KG1 (cell line): ENCODE results near the gene TFAM.

Source experiments
- DNase-seq: peaks from one replicate; lab custom pipeline; 2025; lab: John Stamatoyannopoulos, UW

The TFAM gene

GRCh38 chr10:58384999-58385783, at the start of gene TFAM:
Gene TFAM, plus strand, starts transcription at chr10:58385410. Its CDS starts 138 bp downstream, at chr10:58385548.
- peak; percentile 85 for DNase-seq

- no peak for DNase-seq
These were observed 49.0 kb upstream of the TFAM start for GRCh38 chr10:58336242-58336641.

GRCh38 chr10:58341422-58341821, 43.8 kb upstream of the TFAM start:
- no peak for DNase-seq

GRCh38 chr10:58341947-58342346, 43.3 kb upstream of the TFAM start:
- no peak for DNase-seq

DNA sequence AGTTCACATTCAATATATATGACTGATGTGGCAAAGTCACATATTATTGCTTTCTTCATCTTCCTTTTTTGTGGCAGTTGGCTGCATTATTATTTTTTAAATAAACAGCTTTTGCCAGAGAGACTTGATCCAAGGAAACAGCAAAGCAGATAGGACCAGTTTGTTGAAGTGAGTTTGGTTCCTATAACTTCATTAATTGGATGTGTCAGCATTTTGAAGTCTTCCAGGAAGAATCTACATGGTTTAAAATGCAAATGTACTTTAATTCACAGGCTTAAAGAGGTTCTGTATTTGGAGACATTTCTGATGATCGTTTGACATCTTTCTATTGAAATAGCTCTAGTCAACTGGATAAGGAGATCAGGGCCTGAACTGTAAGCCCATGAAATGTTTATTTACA, 37.2 kb upstream of the TFAM start:
- no peak for DNase-seq

DNA sequence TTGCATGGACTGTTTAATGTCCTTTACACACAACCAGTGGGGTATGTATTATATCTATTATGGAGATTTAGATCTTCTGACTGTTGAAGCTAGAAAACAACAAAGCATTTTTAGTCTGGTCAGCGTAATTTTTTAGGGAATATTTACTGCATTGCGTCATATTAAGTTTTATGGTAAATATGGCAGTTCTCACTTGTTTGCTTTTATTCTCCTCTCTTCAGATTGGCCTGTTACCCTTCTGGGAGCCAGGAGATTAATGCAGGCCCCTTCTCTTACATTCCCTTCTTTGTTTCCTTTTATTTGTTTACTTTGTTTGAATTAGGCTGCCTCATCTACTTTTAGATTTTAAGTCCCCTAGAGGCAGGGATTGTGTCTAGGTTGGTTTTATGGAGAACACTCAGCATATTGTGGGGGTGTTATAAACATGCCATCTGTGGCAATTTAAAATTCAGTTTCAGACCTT, 36.6 kb upstream of the TFAM start:
- no peak for DNase-seq

DNA sequence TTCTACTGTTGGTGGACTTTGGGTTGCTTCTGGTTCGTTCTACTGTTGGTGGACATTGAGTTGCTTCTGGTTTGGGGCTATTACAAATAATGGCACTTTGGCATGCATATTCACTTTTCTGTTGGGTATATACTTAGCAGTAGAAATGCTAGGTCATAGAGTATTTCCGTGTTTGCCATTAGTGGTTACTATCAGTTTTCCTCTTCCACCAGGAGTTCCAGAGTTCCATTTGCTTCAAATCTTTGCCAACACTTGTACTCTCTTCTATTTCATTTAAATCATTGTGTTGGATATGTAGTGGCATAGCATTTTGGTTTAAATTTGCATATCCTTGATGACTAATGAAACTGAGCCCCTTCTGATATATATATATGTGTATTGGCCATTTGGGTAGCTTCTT, 35.2 kb upstream of the TFAM start:
- no peak for DNase-seq

DNA sequence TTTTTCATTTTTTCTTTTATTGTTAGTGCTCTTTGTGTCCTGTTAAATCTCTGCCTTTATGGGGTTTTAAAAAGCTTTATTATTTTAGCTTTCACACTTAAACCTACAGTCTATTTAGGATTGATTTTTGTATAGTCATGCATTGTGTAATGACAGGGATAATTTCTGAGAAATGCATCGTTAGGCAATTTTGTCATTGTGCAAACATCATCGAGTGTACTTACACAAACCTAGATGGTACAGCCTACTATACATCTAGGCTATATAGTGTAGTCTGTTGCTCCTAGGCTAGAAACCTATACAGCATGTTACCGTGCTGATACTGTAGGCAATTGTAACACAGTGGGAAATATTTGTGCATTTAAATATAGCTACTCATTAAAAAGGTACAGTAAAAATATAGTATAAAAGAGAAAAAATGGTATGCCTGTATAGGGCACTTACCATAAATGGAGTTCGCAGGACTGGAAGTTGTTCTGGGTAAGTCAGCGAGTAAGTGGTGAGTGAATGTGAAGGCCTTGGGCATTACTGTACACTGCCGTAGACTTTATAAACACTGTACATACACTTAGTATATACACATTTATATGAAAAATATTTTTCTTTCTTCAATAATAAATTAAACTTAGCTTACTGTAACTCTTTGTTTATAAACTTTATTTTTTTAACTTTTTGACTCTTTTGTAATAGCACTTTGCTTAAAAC, 34.4 kb upstream of the TFAM start:
- DNase-seq: no peak

DNA sequence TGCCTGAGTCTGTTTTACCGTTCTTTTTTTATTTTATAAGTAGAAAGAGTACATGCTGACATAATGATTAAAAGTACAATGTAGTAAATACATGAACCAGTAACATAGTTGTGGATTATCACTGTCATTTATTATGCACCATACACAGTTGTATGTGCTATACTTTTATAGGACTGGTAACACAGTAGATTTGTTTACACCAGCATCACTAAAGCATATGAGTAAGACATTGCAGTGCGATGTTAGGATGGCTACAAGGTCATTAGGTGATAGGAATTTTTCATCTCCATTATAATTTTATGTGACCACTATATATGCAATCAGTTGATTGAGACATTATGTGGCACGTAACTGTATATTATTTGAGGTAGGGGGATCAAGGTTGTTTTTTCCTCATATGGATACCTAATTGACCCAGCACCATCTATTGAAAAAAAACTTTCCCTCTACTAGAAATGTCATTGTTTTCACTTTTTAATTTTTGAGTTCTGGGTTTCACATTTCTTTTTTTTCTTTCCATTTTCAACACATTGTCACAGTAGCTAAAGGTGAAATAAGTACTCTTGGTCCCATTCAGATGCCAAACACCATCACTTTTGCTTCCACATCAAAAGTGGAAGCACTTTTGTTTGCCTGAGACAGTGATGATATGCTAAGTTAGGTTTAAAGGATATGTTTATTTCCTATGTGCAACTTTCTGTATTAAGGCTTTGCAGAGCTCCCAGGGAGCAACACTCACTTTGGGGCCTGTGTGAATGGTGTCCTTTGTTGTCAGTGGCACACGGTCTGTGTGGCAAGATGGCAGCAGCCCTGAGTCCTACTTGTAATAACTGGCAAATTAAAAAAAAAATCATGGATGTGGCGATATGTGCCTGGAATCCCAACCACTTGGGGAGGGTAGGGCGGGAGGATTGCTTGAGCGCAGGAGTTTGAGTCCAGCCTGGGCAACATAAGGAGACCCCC, 33.3 kb upstream of the TFAM start:
- DNase-seq: no peak

DNA sequence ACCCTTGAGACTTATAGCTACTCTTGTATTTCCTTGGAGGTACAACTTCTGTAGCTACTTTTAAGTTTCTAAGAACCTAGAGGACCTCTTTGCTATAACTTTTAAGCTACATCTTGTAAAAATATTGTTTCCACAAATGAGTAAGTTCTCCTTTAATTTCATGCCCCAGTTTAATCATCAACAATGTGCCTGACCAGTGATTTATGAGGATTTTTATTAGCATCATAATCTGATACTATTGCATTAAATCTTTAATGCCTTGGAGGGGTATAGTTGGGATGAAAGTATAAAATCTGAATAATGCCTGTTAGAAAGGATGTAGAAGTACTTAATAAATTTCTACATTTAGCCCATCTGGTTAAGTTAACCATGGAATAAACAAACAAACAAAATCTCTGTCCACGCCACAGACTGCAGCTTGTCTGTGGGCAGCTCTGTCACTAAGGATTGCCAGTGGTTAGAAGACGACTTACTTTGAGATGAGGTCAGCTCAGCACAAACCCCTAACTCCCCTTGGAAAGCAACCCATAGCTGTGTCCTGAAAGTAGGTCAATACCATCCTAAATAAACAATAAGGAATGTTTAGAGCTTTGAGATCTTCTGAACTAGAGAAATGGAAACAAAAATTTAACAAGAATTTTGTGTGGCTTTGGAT, 32.1 kb upstream of the TFAM start:
- DNase-seq: no peak

DNA sequence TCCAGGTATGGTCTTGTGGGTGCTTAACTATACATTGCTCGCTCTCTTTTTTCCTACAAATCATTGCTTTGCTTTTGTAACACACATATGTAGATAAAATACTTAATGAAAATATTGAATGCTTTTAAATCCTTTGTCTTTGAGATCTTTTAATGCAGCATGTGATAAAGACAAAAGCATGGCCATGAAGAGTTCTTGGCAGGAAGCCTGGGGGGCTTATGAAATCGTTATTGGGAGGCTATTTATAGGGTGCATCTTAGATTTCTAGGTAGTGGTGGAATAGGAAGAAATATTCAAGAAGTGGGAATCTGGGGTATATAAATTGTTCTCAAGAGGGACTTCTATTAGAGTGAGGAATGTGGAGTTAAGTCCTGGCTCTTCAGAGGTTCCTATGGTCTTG, 28.5 kb upstream of the TFAM start:
- no peak for DNase-seq

GRCh38 chr10:58358314-58358933, 26.8 kb upstream of the TFAM start:
- DNase-seq: no peak

GRCh38 chr10:58358947-58359346, 26.3 kb upstream of the TFAM start:
- DNase-seq: no peak

GRCh38 chr10:58359541-58359940, 25.7 kb upstream of the TFAM start:
- DNase-seq: no peak

DNA sequence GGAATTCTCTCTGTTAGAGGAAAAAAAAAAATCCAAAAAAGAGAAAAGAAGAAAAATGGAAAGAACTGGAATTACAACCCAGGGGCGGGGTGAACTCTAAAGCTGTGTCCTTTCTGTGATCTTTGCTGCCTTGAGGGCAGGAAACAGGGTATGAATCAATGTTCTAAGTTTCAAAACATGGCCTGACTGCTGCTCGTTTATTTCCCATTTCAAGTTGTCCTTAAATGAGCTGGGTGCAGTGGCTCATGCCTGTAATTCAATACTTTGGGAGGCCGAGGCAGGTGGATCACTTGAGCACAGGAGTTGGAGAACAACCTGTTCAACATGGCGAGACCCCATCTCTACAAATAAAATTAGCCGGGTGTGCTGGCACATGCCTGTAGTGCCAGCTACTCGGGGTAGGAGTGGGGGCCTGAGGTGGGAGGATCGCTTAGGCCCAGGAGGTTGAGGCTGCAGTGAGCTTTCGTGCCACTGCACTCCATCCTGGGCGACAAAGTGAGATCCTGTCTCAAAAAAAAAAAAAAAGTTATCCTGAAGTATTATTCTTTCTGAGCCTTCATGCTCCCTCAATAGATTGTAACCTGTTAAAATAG, 24.7 kb upstream of the TFAM start:
- DNase-seq: no peak

DNA sequence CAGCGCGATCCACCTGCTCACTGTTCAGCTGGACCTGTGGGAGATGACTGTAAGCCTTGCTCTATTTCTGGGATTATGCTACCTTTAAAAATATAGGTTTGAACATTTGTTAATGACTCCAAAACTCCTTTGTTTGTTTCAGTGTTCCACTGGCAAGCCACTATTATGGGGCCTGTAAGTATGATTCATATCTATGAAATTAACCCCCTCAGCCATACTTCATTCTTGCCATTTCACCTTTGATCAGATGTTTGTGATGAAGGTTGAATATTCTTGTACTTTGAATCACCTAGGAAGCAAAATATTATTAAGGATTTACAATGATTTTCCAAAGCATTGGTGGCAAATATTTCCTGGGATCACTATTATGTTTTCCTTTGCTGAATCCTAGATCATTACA, 23.9 kb upstream of the TFAM start:
- no peak for DNase-seq

- no peak for DNase-seq
These were observed 23.0 kb upstream of the TFAM start for GRCh38 chr10:58362027-58362789.

DNA sequence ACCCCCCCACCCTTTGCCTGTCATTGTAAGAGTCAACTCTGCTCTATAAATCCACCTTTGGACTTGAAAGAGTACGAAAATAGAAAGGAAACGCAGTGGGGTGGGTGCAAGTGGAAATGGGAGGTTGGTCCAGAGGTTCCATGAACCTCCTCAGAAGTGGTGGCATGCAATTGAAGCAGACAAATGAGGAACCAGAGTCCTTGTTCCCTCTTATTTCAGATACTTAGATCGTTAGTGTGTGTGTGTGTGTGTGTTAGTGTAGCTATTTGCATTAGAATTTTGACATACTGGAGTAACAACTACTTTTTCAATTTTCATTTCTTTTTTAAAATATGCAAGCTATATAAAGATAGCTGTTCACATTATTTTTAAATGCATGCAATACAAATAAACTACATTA, 18.1 kb upstream of the TFAM start:
- DNase-seq: no peak

- no peak for DNase-seq
These were observed 13.7 kb upstream of the TFAM start for GRCh38 chr10:58371473-58371872.
